ENCODE data around the gene PSMD13.
A peak's percentile ranks its signal among the peaks of the same experiment; 100 is the strongest.
"Not testable (repeated sequence)": the region's sequence is repeated elsewhere in the genome, so short reads cannot be mapped to it uniquely, and the experiment has no call there.

Gene PSMD13

GRCh38 chr11:241634-242033 lies 4.9 kb downstream of the PSMD13 start:
- DNase-seq (ENCODE audit: extremely low read depth in 1 of 2, low read depth in 1 of 2), result no peak

DNA sequence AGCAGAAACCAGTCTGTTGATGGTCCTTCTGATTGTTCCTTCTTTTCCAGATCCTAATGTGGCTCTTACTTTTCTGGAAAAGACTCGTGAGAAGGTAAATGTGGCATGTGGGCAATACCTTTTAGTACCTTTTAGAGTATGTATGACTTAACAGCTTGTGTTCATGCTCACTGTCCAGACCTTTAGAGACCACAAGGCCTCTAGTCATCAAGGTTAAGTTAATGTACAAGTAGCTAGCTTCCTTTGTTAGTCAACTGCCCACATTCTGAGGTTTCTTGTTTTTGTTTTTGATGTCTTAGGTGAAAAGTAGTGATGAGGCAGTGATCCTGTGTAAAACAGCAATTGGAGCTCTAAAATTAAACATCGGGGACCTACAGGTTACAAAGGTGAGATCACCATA lies 7.6 kb downstream of the PSMD13 start:
- no peak for DNase-seq (ENCODE audit: extremely low read depth in 1 of 2, low read depth in 1 of 2)

DNA sequence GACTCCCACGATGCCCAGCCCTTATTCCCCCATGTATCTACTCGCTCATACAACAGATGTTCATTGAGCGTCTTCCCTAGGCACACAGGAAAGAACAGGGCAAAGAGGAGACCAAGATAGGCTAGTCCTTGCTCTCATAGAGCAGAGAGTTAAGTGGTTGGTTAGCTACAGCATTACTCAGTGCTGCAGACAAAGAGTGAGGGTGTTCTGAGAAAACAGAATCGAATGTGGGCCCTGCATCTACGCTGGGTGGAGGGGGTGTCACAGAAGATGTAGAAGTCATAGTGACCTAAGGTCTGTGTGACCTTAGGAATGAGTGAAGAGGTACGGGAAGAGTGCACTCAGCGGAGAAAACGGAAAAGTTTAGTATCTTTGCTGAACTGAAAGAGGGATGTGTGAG lies 12.3 kb downstream of the PSMD13 start:
- no peak for DNase-seq (ENCODE audit: extremely low read depth in 1 of 2, low read depth in 1 of 2)

- DNase-seq (ENCODE audit: extremely low read depth in 1 of 2, low read depth in 1 of 2), result no peak
These were observed 13.5 kb downstream of the PSMD13 start for GRCh38 chr11:250274-250673.

- DNase-seq (ENCODE audit: extremely low read depth in 1 of 2, low read depth in 1 of 2), result peak in 1 of 2 donors; percentile 63
These were observed 14.0 kb downstream of the PSMD13 start for GRCh38 chr11:250740-251299.

- DNase-seq (ENCODE audit: extremely low read depth in 1 of 2, low read depth in 1 of 2), result no peak
These were observed 14.8 kb downstream of the PSMD13 start for GRCh38 chr11:251550-251949.

GRCh38 chr11:252666-253065 lies 15.9 kb downstream of the PSMD13 start:
- DNase-seq (ENCODE audit: extremely low read depth in 1 of 2, low read depth in 1 of 2), result no peak

GRCh38 chr11:253160-253885 lies 16.5 kb downstream of the PSMD13 start:
- no peak for DNase-seq (ENCODE audit: extremely low read depth in 1 of 2, low read depth in 1 of 2)

DNA sequence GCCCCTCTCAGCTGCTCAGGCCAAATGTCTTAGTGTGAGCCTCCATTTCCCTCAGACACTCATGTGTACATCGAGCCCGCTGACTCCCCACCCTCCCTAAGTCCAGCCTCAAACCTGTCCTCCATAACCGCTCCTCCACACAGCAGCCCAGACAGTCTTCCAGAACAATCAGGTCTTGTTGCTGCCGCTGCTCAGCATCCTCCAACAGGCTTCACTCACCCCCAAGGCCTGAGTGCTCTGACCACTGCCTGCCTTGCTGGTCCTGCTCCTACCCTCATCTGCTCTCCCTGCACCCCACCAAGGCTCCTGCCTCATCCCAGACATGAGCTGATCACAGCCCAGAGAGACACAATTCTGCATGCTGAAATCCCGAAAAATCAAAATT lies 17.1 kb downstream of the PSMD13 start:
- no peak for DNase-seq (ENCODE audit: extremely low read depth in 1 of 2, low read depth in 1 of 2)

- no peak for DNase-seq (ENCODE audit: extremely low read depth in 1 of 2, low read depth in 1 of 2)
These were observed 18.4 kb downstream of the PSMD13 start for GRCh38 chr11:255176-255575.

- no peak for DNase-seq (ENCODE audit: extremely low read depth in 1 of 2, low read depth in 1 of 2)
These were observed 19.0 kb downstream of the PSMD13 start for GRCh38 chr11:255816-256215.

DNA sequence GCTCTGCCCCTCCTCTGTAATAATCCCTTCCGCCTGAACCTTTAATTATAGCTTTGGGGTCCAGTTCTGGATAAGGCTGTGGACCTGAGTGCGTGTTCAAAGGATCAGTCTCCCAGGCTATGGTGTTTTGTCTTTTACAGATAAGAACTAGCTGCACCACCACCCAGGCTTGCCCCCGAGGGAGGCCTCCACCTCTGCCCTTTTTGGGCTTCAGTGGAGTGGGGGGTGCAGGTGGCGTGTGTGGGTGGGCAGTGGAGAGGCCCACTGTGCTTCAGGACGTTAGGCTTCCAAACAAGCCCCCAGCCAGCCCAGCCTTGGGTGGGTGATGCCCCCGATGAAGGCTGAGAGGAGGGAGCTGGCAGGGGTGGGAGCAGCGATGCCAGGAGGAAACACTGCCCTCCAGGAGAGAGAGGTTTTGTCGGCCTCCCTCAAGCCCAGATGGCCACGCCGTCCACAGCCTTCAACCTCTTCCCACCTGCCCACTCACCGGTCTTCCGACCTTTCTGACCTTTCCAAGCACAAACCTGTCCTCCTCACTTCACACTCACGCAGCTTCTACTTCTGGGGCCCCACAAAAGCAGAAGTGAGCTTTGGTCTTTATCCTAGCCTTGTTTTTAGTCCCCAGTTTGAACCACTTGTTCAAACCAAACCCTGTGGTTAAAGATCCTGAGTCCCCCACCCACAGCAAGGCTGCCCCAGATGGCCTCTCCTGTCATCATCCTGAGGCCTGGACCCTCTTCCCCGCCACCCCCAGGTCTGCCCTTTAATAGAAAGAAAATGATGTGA lies 20.4 kb downstream of the PSMD13 start:
- no peak for DNase-seq (ENCODE audit: extremely low read depth in 1 of 2, low read depth in 1 of 2)

GRCh38 chr11:257766-258493 lies 21.2 kb downstream of the PSMD13 start:
- DNase-seq (ENCODE audit: extremely low read depth in 1 of 2, low read depth in 1 of 2), result no peak

DNA sequence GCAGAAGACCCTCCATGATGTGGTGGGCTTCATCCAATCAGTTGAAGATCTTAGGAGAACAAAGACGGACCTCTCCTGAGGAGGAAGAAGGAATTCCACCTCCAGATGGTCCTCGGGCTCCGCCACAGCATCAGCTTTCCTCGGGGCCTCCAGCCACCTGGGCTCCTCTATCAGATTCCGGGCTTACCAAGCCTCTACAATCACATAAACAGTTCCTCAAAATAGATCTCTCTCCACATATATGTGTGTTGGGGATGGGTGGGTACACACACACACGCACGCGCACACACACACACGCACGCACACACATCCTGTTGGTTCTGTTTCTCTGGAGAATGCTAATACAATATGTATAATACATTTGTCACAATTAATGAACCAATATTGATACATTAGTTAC lies 22.6 kb downstream of the PSMD13 start:
- no peak for DNase-seq (ENCODE audit: extremely low read depth in 1 of 2, low read depth in 1 of 2)

- DNase-seq (ENCODE audit: extremely low read depth in 1 of 2, low read depth in 1 of 2), result no peak
These were observed 24.8 kb downstream of the PSMD13 start for GRCh38 chr11:261624-262023.

- no peak for DNase-seq (ENCODE audit: extremely low read depth in 1 of 2, low read depth in 1 of 2)
These were observed 30.1 kb downstream of the PSMD13 start for GRCh38 chr11:266676-267439.

DNA sequence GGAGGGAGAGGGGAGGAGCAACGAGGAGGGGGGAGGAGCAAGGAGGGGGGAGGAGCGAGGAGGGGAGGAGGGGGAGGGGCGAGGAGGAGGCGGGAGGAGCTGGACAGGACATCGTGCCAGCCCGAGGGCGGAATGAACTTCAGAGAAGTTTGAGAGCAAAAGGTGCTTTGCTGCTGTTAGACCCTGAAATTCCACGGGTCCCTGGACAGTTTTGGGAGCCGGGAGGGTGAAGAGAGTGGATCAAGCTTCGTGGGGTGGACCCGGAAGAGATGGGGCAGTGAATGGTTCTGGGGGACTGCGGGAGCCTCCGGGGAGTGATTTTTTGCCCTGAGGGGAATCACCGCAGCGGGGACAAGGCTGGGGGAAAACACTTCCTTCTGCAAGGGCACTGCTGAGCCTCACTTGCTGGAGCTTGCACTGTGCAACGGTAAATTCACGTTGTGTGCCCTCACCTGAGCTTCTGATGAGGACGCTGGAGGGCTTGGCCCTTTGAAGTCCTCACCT lies 30.8 kb downstream of the PSMD13 start:
- DNase-seq (ENCODE audit: extremely low read depth in 1 of 2, low read depth in 1 of 2), result no peak

GRCh38 chr11:268716-269145 lies 32.0 kb downstream of the PSMD13 start:
- DNase-seq (ENCODE audit: extremely low read depth in 1 of 2, low read depth in 1 of 2), result not testable (repeated sequence)

DNA sequence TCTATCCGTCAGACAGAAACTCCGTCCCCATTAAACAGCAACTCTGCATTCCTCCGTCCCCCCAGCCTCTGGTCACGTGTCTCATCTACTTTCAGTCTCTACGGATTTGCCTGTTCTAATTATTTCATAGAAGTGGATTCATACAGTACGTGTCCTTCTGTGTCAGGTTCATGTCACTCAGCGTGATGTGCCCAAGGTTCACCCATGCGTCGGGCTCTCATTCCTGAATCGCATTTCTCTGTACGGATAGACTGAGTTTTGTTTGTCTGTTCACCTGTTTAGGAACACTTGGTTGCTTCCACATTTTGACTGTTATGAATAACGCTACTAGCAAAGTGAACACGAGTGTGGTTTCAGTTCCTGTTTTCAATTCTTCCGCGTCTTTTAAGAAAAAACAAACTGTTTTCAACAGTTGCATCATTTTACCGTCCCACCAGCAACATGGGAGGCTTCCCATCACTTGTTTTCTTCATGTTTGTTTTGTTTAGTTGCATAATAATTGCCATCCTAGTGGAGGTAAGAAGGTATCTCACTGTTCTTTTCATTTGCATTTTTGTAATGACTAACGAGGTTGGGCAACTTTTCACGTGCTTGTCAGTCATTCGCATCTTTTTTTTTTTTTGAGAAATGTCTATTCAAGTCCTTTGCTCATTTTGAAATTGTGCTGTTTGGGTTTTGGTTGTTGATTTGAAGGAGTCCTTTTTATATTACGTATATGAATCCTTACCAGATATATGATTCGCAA lies 32.5 kb downstream of the PSMD13 start:
- DNase-seq (ENCODE audit: extremely low read depth in 1 of 2, low read depth in 1 of 2), result no peak

Measured in stimulated activated CD8-positive, alpha-beta memory T cell treated with anti-CD3 and anti-CD28 coated beads, Interleukin-7, amount 100 ng/mL, for 48 hours (primary cell).